Stimulated activated CD8-positive, alpha-beta memory T cell treated with anti-CD3 and anti-CD28 coated beads, Interleukin-15, amount 100 ng/mL, for 1 hour (primary cell): ENCODE measurements around the gene ZNF497.
"Not testable (repeated sequence)": the region's sequence is repeated elsewhere in the genome, so short reads cannot be mapped to it uniquely, and the experiment has no call there.

Experiments used
- DNase-seq: peaks from one replicate; pipeline ENCODE4 v3.0.0-alpha.2; 2020; ENCODE audit warnings: low read depth

Gene ZNF497

DNA sequence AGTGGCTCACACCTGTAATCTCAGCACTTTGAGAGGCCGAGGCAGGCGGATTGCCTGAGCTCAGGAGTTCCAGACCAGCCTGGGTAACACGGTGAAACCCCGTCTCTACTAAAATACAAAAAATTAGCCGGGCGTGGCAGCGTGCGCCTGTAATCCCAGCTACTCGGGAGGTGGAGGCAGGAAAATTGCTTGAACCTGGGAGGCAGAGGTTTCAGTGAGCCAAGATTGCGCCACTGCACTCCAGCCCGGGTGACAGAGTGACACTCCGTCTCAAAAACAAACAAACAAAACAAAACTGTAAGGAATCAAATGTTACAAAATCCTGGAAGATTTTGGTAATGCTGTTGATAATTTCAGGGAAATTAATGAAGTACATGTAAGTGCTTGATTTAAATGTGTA is 14.5 kb downstream of the ZNF497 start:
- DNase-seq, result not testable (repeated sequence)

DNA sequence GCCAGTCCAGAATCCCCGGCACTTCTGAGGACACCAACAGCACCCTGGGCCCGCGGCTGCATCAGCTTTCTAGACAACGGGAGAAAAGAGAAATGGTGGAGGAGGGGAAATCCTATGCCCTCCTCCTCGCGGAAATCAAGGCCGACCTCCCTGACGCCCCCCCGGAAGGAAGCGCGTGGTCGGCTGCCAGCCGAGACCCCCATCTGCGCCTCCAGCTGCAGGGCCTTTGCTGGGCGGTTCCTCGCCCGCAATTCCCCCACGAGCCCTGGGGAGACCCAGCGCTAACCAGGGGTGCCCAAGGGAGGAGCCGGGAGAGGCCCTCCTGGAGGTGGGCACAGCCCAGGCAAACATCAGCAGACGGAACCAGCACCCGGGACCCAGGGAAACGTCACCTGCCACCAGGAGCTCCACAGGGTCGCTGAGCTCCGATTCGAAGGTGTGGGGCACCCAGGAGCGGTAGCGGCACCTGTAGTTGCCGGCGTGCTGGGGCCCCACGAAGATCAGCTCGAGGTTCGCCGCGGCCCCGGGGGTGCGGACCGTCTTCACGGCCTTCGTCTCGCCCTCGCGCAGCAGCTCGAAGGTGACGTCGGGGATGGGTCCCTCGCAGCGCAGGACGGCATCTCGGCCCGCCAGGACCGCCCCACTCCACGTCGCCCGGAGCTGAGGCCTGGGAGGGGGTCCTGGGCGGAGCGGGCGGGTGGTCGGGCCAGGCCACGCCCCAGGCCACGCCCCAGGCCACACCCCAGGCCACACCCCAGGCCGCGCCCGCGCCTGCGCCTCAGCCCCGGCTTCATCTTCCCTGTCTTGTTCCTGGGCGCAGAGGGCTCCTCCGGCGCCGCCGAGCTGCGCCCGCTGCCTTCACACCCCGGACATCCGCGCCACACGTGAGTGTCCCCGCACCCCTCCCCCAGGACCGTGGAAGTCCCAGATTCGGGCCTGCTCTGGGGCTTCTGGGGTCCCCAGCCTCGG is 15.3 kb downstream of the ZNF497 start:
- peak; percentile 27 for DNase-seq

DNA sequence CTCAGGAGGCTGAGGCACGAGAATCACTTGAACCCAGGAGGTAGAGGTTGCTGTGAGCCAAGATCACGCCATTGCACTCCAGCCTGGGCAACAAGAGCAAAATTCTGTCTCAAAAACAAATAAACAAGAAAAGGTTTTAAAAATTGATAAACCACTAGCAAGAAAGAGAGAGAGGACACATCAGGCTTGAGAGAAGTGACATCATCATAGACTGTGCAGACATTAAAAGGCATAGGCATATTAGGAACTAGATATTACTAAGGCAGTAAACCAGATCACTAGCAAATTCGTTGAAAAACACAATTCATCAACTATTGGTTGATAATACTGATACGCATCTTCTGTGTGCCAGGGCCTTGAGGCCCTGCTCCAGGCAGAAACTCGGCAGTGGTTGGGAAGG is 17.0 kb downstream of the ZNF497 start:
- no peak for DNase-seq

DNA sequence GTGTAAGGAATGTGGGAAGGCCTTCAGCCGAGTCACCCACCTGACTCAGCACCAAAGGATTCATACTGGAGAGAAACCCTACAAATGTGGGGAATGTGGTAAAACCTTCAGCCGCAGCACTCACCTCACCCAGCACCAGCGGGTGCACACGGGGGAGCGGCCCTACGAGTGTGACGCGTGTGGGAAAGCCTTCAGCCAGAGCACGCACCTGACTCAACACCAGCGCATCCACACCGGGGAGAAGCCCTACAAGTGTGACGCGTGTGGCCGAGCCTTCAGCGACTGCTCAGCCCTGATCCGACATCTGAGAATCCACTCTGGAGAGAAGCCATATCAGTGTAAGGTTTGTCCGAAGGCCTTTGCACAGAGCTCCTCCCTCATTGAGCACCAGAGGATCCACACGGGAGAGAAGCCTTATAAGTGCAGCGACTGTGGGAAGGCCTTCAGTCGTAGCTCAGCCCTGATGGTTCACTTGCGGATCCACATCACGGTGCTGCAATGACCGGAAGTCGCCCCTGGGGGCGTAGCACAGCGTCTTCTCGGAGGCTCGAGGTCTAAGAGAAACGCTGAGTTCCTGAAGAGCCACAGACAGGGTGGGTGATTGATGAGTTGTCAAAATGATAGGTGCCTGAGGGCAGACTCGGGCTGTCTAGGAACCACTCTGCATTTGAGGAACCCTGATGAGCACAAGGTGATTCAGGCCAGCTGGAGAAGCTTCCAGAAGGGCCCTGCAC is 23.6 kb downstream of the ZNF497 start:
- DNase-seq, result no peak

DNA sequence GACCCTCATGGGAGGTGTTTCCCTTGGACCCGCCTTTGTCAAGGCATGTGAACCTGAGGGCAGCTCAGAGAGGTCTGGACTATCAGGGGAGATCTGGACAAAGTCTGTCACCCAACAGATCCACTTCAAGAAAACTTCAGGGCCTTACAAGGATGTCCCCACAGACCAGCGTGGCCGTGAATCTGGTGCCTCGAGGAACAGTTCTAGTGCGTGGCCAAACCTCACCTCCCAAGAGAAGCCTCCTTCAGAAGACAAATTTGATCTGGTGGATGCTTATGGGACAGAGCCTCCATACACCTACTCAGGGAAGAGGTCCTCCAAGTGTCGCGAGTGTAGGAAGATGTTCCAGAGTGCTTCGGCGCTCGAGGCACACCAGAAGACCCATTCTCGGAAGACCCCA is 24.2 kb downstream of the ZNF497 start:
- DNase-seq, result no peak

DNA sequence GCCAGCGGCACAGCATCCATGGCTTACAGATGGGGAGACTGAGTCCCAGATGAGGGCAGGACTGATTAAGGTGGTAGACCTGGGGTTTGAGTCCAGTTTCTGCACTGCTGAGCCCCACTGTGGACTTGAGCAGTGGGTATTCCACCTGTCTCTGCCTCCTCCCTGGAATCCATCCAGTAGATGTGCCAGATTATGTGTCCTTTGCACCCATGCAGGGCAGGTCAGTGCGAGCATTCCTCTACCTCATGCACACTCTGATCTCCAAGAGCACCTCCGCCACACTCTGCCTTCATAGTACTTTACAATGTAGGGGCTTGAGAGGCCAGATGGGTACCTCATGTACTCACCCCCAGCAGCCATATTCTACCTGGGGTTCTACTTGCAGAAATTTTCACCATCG is 25.7 kb downstream of the ZNF497 start:
- DNase-seq, result no peak

DNA sequence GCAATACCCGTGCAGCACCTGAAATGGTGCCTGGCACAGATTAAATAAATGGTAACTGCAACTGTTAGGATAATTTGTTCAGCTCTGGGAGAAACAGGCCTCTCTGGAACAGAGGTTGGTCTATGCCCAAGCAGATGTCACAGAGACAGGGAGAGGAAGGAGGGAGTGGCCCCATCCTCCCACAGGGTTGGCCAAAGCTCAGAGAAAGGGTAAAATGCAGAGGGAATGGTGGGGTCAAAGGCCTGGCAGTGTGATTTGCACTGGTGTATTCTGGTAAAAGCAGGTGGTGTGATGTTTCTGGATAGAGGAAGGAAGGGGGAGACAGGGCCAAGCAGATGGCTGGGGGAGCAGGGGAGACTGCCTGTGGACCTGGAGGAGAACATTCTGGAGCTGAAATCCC is 26.3 kb downstream of the ZNF497 start:
- DNase-seq, result no peak

DNA sequence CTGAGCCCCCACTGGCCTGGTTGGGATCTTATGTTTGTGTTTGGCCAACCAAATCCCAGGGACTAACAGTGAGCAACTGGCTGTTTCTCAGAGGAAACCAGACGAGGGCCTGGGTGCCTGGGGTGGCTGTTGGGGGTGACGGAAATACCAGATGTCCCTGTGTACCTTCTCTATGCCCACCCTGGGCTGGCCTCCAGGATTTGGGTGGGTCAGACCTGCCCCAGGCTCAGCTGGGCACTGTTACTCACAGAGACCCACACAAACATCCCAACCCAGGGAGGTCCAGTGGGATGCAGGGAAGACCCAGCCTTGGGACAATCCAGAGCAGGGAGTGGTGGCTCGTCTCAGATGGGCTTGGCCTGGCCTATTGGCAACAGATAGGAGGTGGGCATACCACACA is 26.9 kb downstream of the ZNF497 start:
- no peak for DNase-seq

DNA sequence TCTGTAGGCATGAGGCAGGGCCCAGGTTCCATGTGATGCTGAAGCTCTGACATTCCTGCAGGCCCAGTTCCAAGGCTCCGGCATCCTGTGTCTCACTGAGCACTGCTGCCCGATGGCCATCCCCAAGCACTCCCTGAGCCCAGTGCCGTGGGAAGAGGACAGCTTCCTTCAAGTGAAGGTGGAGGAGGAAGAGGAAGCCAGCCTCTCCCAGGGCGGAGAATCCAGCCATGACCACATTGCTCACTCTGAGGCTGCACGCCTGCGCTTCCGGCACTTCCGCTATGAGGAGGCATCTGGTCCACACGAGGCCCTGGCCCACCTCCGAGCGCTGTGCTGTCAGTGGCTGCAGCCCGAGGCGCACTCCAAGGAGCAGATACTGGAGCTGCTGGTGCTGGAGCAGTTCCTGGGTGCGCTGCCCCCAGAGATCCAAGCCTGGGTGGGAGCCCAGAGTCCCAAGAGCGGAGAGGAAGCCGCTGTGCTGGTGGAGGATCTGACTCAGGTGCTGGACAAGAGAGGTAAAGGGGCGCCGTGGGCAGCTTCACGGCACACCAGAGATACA is 27.8 kb downstream of the ZNF497 start:
- no peak for DNase-seq

DNA sequence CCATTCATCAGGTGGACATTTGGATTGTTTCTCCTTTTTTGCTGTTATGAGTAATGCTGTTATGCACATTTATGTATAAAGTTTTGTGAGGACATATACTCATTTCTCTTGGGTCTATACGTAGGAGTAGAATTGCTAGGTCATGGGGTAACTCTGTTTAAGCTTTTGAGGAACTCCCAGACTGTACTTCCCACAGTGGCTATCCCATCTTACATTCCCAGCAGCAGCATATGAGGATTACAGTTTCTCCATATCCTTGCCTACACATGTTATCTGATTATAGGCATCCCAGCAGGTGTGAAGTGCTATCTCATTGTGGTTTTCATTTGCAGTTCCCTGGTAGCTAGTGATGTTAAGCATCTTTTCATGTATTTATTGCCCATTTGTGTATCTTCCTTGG is 29.9 kb downstream of the ZNF497 start:
- DNase-seq, result no peak

DNA sequence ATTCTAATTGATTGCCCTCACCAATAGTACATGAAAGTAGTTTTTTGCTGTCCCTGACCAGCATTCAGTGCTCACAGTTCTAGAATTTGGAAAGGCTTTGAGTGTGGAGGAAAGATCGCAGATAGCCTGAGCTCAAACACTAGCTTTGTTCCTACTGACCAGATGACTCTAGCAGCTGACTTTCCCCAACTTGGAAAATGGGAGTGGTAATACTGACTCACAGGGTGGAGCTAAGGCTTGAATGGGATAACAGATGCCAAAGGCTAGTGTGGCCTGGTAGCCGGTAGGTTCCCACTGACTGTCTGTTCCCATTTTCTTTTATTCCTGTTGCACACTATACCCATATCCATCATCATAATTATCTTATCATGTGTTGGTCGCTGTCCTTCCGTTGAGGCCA is 32.1 kb downstream of the ZNF497 start:
- no peak for DNase-seq

DNA sequence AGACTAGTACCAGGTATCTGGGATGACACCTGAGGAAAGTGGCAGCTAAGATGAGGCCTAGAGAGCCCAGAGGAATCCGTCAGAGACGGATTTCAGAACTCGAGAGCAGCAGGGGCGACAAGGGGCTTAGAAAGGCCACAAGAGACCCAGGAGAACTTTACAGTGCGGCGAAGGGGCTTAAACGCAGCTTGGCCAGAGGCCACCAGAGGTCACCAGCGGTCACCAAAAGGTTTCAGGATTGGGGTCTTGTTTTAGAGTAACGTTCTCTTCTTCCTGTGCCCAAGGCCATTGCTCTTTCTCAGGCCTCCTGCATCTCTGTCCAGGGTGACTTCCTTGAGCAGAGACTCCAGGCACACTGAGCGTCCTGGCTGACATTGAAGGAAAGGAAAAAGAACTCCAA is 33.6 kb downstream of the ZNF497 start:
- no peak for DNase-seq

DNA sequence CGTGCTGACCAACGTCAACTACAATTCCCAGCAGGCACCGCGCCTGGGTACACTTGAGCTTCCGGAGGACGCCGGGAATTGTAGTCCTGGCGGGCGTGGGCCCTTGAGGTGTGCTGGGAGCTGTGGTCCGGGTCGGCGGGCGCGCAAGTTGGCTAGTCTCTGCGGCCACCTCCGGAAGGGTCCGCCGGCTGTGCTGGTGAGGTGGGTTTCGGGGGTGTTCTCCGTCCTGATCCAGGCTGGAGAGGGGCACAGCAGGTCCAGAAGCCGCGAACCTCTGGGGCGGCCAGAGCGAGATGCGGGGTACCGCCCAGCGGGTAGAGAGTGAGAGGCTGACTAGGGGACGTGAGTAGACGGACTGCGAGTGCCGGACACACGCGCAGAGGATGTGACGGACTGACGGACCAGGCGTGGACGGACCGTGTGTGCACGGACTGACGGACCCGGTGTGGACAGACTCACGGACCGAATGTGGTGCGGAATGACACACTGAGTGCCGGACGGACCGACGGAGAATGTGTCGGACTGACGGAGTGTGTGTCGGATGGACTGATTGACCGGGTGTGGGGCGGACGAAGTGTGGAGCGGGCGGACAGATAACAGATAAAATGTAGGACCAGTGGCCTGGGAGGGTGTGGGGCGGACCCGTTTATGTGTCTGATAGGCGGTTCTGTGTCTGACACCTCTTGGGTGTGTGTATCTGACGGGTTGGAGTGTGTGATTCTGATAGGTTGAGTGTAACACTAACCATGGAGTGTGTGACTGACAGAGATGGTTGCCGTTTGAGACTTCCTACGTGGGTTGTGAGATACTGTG is 35.4 kb downstream of the ZNF497 start, which contains the start of gene ZSCAN22:
TSS of gene ZSCAN22 (plus strand) at position 81 of the 813 bp plus-strand sequence. CDS start 7,809 bp downstream, outside the sequence.
- peak; percentile 82 for DNase-seq

DNA sequence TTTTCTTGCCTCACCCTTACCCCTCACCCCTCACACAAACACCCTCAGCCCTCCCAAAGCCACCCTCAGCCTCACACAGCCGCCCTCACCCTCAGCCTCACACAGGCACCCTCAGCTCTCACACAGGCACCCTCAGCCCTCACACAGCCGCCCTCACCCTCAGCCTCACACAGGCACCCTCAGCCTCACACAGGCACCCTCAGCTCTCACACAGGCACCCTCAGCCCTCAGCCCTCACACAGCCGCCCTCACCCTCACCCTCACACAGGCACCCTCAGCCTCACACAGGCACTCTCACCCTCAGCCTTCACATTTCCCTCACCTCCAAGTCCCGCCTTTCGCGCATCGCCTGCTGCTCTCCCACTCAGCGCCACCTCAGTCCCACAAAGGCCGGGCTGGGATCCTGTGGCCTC is 36.0 kb downstream of the ZNF497 start:
- no peak for DNase-seq

DNA sequence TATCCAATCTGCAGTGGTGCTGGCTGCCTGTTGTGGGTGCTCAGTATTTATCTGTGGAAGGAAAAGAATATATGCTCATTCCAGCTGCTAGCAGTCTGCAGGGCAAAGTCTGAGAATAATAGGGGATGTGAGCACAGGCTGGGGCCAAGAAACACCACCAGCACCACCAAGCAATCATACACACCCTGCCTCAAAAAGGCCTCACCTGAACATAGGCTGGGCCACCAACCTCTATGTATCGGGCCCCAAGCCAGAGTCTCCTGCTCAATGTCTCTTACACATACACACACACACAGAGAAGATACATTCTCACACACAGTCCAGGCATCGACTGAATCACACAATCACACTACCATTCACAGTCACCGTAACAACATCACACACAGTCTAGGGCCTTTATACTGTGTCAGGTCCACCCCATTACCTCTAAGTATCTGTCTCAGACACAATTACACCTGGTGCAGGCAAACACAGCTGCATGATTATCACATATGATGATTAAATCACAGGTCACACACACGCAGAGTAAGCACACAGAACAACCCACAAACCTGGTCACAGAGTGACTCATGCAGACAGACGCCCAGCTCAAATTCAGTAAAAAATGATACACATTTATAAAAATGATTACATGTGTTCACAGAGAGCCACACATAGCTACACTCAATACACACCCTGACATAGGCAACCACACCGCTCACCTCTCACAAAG is 37.1 kb downstream of the ZNF497 start:
- DNase-seq, result no peak

DNA sequence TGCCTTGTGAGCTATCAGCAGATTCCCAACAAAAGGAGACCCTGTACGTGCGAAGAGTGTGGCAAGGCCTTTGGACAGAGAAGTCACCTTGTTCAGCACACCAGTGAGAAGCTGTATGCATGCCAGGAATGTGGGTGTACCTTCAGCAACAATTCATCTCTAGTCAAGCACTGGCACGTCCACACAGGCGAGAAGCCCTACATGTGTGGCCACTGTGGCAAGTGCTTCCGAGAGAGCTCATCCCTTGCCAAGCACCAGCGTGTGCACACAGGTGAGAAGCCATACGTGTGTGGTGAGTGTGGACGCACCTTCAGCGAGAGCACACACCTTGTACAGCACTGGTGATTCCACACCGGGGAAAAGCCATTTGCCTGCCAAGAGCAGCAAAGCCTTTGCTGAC is 43.3 kb downstream of the ZNF497 start:
- DNase-seq, result no peak

DNA sequence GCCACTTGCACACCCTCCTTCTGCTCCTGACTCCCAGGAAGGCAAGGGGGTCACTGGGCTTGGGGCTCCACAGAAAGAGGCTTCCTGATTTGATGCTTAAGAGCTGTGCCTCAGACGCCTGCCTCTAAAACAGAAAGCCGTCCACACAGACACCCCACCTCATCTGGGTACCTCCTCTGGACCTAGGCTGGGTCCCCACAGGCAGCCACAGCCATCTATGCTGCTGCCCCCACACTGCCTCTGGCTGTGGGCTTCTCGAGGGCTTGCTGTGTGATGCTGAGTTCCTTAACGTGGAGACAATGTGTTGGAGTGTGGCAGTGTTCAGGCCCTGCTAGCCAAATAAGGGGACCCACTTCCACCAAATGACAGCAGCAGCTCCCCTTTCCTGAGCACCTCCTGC is 44.3 kb downstream of the ZNF497 start:
- no peak for DNase-seq

DNA sequence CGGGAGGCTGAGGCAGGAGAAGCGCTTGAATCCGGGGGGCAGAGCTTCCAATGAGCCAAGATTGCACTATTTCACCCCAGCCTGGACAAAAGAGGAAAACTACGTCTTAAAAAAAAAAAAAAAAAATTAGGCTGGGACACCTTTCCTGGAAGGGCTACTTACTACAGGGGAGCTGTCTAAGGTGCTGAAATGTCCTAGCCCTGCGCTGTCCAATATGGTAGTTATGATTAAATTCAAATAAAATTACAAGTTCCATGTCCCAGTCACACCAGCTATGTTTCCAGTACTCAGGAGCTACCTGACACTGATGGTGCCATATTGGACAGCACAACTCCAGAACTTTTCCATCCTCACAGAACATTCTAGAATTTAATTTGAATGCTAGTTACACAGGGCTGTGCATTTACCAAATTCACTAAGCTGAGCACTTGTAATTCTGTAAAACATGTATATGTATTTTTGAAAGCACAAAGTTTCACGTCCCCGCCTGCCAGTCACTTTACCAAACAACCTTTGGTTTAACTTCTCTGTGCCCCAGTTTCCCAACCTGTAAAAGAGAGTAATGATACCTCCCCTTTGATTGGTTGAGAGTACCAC is 45.0 kb downstream of the ZNF497 start:
- DNase-seq, result no peak

DNA sequence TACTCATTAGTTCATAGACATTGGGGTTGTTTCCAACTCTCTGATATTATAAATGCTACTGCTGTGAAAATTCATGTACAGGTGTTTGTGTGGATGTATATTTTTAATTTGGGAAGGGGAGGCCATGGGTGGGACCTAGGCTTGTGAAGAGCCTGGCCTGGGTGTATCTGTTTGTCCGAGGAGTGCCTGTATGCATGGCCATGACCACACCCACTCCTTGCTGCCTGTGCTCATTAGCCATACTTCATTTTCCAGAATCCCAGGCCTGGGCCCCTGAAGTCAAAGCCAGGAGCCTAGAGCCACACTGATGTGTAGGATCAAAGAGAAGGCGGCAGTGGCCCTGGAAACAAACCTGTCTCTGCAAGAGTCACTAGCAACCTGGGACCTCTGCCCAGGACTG is 47.0 kb downstream of the ZNF497 start:
- DNase-seq, result no peak

DNA sequence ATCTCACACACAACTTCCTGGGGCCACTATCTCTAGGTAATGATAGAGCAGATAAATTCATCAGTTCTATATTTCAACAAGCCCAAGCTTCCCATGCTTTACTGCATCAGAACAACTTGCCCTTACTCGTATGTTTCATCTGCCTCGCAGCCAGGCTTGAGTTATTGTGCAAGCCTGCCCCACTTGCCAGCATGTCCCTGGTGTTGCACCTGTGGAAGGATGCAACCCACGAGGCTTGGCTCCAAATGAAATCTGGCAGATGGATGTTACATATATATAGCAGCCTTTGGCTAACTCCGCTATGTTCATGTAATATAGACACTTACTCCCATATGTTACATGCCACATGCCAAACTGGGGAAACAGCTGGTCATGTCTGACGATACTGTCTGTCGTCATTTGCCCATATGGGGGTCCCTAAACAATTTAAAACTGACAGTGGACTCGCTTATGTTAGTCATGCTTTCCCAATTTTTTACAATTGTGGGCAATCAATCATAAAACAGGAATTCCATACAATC is 51.1 kb downstream of the ZNF497 start:
- DNase-seq, result no peak

DNA sequence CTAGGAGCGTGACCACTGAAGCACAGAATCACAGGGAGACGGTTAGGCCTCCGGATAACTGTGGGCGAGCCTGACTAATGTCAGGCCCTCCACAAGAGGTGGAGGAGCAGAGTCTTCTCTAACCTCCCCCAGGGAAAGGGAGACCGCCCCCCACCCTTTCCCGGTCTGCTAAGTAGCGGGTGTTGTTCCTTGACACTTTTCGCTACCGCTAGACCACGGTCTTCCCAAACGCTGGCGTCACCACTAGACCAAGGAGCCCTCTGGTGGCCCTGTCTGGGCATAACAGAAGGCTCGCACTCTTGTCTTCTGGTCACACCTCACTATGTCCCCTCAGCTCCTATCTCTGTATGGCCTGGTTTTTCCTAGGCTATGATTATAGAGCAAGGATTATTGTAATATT is 51.9 kb downstream of the ZNF497 start:
- DNase-seq, result not testable (repeated sequence)
